ENCODE measurements around the gene CRYBG2.

- TF ChIP-seq, protein P1, sequence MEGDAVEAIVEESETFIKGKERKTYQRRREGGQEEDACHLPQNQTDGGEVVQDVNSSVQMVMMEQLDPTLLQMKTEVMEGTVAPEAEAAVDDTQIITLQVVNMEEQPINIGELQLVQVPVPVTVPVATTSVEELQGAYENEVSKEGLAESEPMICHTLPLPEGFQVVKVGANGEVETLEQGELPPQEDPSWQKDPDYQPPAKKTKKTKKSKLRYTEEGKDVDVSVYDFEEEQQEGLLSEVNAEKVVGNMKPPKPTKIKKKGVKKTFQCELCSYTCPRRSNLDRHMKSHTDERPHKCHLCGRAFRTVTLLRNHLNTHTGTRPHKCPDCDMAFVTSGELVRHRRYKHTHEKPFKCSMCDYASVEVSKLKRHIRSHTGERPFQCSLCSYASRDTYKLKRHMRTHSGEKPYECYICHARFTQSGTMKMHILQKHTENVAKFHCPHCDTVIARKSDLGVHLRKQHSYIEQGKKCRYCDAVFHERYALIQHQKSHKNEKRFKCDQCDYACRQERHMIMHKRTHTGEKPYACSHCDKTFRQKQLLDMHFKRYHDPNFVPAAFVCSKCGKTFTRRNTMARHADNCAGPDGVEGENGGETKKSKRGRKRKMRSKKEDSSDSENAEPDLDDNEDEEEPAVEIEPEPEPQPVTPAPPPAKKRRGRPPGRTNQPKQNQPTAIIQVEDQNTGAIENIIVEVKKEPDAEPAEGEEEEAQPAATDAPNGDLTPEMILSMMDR (IDR thresholded peaks at IDR 0.05) = no peak
- no peak for TF ChIP-seq SMAD4 (CRISPR knock-in tag; IDR thresholded peaks at IDR 0.05)
- TF ChIP-seq ELF4 (CRISPR knock-in tag; IDR thresholded peaks at IDR 0.05; ENCODE audit: low read depth) = no peak
- TF ChIP-seq, protein P2, sequence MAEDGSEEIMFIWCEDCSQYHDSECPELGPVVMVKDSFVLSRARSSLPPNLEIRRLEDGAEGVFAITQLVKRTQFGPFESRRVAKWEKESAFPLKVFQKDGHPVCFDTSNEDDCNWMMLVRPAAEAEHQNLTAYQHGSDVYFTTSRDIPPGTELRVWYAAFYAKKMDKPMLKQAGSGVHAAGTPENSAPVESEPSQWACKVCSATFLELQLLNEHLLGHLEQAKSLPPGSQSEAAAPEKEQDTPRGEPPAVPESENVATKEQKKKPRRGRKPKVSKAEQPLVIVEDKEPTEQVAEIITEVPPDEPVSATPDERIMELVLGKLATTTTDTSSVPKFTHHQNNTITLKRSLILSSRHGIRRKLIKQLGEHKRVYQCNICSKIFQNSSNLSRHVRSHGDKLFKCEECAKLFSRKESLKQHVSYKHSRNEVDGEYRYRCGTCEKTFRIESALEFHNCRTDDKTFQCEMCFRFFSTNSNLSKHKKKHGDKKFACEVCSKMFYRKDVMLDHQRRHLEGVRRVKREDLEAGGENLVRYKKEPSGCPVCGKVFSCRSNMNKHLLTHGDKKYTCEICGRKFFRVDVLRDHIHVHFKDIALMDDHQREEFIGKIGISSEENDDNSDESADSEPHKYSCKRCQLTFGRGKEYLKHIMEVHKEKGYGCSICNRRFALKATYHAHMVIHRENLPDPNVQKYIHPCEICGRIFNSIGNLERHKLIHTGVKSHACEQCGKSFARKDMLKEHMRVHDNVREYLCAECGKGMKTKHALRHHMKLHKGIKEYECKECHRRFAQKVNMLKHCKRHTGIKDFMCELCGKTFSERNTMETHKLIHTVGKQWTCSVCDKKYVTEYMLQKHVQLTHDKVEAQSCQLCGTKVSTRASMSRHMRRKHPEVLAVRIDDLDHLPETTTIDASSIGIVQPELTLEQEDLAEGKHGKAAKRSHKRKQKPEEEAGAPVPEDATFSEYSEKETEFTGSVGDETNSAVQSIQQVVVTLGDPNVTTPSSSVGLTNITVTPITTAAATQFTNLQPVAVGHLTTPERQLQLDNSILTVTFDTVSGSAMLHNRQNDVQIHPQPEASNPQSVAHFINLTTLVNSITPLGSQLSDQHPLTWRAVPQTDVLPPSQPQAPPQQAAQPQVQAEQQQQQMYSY (CRISPR knock-in tag; IDR thresholded peaks at IDR 0.05) = no peak
Measured at GRCh38 chr1:26288311-26288941, 65.5 kb downstream of the CRYBG2 start.

Measured in WTC11 (cell line).